Measurements from ENCODE around the gene CEP43.

Gene CEP43

DNA sequence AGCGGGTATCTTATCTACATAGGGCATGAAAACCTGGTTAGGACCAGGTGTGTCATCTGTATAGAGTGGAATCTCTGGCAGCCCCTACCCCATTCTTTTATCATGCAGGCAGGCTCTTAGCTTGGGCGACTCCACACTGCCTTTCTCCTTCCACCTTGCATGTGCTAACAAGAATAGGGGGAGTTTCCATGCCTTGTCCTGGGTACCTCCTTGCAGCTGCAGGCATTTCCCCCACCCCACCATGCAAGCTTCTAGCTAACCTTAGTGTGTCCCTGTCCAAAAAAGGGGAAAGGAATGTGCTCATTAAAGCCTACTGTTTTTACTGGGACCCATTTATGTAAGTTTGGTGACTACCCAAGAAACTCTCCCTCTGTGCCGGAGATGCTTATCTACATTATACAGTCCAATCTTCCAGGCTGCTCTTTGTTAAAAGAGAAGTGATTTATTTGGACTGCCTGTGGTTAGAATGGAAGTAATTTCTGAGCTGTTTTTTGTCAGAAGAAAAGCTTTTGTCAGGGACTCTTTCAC lies 10.5 kb upstream of the CEP43 start:
- no peaks in the 10 kb centered on the region; the same call in 1 of the 2 replicates for H3K9me3 ChIP-seq (ENCODE audit: low read length)
- H3K27ac ChIP-seq (ENCODE audit: low read depth, low read length, poor library complexity, severe bottlenecking) = no peak overlapping the region
- H3K79me2 ChIP-seq (ENCODE audit: insufficient read depth, low read length) = no peaks in the 10 kb centered on the region
- no peaks in the 10 kb centered on the region for H3K9me2 ChIP-seq (ENCODE audit: low read depth, low read length)
- H3K4me2 ChIP-seq (ENCODE audit: low read length) = no peak overlapping the region
- no peak overlapping the region for H2AFZ ChIP-seq (ENCODE audit: low read length)
- H4K20me1 ChIP-seq (ENCODE audit: insufficient read depth, low read length) = no peaks in the 10 kb centered on the region
- no peaks in the 10 kb centered on the region for H3K27me3 ChIP-seq (ENCODE audit: insufficient read depth, low read length)
- H3F3A ChIP-seq (ENCODE audit: insufficient read depth, low read length) = no peaks in the 10 kb centered on the region
- H3K4me1 ChIP-seq (ENCODE audit: insufficient read depth, low read length, severe bottlenecking) = no peaks in the 10 kb centered on the region
- H3K36me3 ChIP-seq (ENCODE audit: insufficient read depth, low read length) = peaks cover 30% of the 10 kb centered on the region
- H3K9ac ChIP-seq (ENCODE audit: low read length) = no peak overlapping the region
- no peak overlapping the region for H3K4me3 ChIP-seq (ENCODE audit: low read depth, low read length, poor library complexity, severe bottlenecking)
- no peak for TF ChIP-seq EZH2 (IDR thresholded peaks at IDR 0.05; ENCODE audit: borderline replicate concordance, low read length)
- TF ChIP-seq, protein P1, sequence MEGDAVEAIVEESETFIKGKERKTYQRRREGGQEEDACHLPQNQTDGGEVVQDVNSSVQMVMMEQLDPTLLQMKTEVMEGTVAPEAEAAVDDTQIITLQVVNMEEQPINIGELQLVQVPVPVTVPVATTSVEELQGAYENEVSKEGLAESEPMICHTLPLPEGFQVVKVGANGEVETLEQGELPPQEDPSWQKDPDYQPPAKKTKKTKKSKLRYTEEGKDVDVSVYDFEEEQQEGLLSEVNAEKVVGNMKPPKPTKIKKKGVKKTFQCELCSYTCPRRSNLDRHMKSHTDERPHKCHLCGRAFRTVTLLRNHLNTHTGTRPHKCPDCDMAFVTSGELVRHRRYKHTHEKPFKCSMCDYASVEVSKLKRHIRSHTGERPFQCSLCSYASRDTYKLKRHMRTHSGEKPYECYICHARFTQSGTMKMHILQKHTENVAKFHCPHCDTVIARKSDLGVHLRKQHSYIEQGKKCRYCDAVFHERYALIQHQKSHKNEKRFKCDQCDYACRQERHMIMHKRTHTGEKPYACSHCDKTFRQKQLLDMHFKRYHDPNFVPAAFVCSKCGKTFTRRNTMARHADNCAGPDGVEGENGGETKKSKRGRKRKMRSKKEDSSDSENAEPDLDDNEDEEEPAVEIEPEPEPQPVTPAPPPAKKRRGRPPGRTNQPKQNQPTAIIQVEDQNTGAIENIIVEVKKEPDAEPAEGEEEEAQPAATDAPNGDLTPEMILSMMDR (IDR thresholded peaks at IDR 0.05; ENCODE audit: low read length) = no peak

DNA sequence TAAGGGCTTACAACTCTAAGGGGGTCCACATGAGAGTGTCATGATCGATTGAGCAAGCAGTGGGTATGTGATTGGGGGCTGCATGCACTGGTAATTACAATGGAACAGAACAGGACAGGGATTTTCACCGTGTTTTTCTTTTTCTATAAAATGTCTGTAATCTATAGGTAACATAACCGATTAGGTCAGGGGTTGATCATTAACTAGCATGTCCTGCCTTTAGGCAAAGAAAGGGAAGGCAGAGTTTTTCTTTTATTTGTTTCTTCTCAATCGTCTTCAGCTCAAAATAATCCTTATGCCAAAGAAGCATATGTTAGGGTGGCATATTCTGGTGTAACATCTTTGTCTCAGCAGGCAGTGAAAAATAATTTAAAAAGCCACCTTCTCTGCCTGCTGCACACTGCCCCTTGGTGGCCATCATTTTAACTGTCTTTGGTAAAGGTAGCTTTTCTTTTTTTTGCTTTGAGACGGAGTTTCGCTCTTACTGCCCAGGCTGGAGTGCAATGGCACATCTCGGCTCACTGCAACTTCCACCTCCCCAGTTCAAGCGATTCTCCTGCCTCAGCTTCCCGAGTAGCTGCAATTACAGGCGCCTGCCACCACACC lies 9.7 kb upstream of the CEP43 start:
- Histone ChIP-seq H3K4me1 (ENCODE audit: insufficient read depth, low read length, severe bottlenecking) (no peaks in the 10 kb centered on the region), H3K79me2 (ENCODE audit: insufficient read depth, low read length) (no peaks in the 10 kb centered on the region), H4K20me1 (ENCODE audit: insufficient read depth, low read length) (no peaks in the 10 kb centered on the region), H3K9ac (ENCODE audit: low read length) (no peak overlapping the region), H3K9me3 (ENCODE audit: low read length) (no peaks in the 10 kb centered on the region), H3F3A (ENCODE audit: insufficient read depth, low read length) (no peaks in the 10 kb centered on the region), H3K27me3 (ENCODE audit: insufficient read depth, low read length) (no peaks in the 10 kb centered on the region), H3K4me2 (ENCODE audit: low read length) (no peak overlapping the region), H3K36me3 (ENCODE audit: insufficient read depth, low read length) (peaks cover 26% of the 10 kb centered on the region), H3K9me2 (ENCODE audit: low read depth, low read length) (no peaks in the 10 kb centered on the region), H3K27ac (ENCODE audit: low read depth, low read length, poor library complexity, severe bottlenecking) (no peak overlapping the region), H3K4me3 (ENCODE audit: low read depth, low read length, poor library complexity, severe bottlenecking) (no peak overlapping the region), H2AFZ (ENCODE audit: low read length) (no peak overlapping the region)
- TF ChIP-seq, protein P1 (IDR thresholded peaks at IDR 0.05; ENCODE audit: low read length) = peak; percentile 68
- no peak for TF ChIP-seq EZH2 (IDR thresholded peaks at IDR 0.05; ENCODE audit: borderline replicate concordance, low read length)

GRCh38 chr6:166996406-166996805 lies 2.8 kb upstream of the CEP43 start:
- Histone ChIP-seq H3K9me3 (ENCODE audit: low read length) (no peaks in the 10 kb centered on the region), H3K4me1 (ENCODE audit: insufficient read depth, low read length, severe bottlenecking) (peaks cover 25% of the 10 kb centered on the region), H3K36me3 (ENCODE audit: insufficient read depth, low read length) (peaks cover 23% of the 10 kb centered on the region), H3K9ac (ENCODE audit: low read length) (no peak overlapping the region), H3K4me2 (ENCODE audit: low read length) (no peak overlapping the region), H4K20me1 (ENCODE audit: insufficient read depth, low read length) (no peaks in the 10 kb centered on the region), H2AFZ (ENCODE audit: low read length) (no peak overlapping the region), H3K4me3 (ENCODE audit: low read depth, low read length, poor library complexity, severe bottlenecking) (no peak overlapping the region), H3K27ac (ENCODE audit: low read depth, low read length, poor library complexity, severe bottlenecking) (no peak overlapping the region), H3F3A (ENCODE audit: insufficient read depth, low read length) (no peaks in the 10 kb centered on the region), H3K79me2 (ENCODE audit: insufficient read depth, low read length) (peaks cover 15% of the 10 kb centered on the region; the same call in 1 of the 2 replicates), H3K9me2 (ENCODE audit: low read depth, low read length) (no peaks in the 10 kb centered on the region), H3K27me3 (ENCODE audit: insufficient read depth, low read length) (no peaks in the 10 kb centered on the region)
- TF ChIP-seq EZH2 (IDR thresholded peaks at IDR 0.05; ENCODE audit: borderline replicate concordance, low read length) = no peak
- TF ChIP-seq, protein P1 (IDR thresholded peaks at IDR 0.05; ENCODE audit: low read length) = no peak

Measured in OCI-LY1 (cell line).